Thyroid gland (tissue), 4 donors: ENCODE measurements around the gene NTF3. TPM values are rescaled to one million over a fixed set of nuclear protein-coding genes. Genes with fewer than 3 reads are reported as not detected.

Experiments
- DNase-seq, 2 donors: peaks; one replicate each; pipeline ENCODE4 v3.0.0-alpha.2; 2019
- H3K27ac ChIP-seq, 3 donors: fragments of 200-600 bp; sonication (generic); 1 replicate in 2 of 3; 2 replicates in 1 of 3; pipeline ENCODE4 v1.5.1; 2016 to 2019; ENCODE audit warnings: mild to moderate bottlenecking in 1 of 3, moderate library complexity in 1 of 3
- H3K27me3 ChIP-seq: fragments of 200-600 bp; sonication (generic); one replicate; pipeline ENCODE4 v1.5.1; 2019
- H3K36me3 ChIP-seq, 2 donors: fragments of 200-600 bp; sonication (generic); one replicate each; pipeline ENCODE4 v1.5.1; 2016 to 2019
- H3K4me1 ChIP-seq, 2 donors: fragments of 200-600 bp; sonication (generic); one replicate each; pipeline ENCODE4 v1.5.1; 2017 to 2019
- H3K4me3 ChIP-seq, 3 donors: fragments of 200-600 bp; sonication (generic); replicated peaks in 1 of 3; 1 replicate in 2 of 3; 2 replicates in 1 of 3; pipeline ENCODE4 v1.5.1; 2016; ENCODE audit warnings: mild to moderate bottlenecking in 1 of 3
- H3K9me3 ChIP-seq: fragments of 200-600 bp; sonication (generic); one replicate; pipeline ENCODE4 v1.5.1; 2017
- POLR2A ChIP-seq, 2 donors: fragments of 450-650 bp; IDR thresholded peaks; one replicate each; pipeline ENCODE4 v1.6.1; 2017; ENCODE audit warnings: antibody characterized with exemption in 2 of 2, mild to moderate bottlenecking in 2 of 2, moderate library complexity in 1 of 2
- WGBS, 2 donors: methylation state at CpG; one replicate each; pipeline ENCODE4 v1.1.5; 2017; 5-methylcytosine and 5-hydroxymethylcytosine counted together
- intact Hi-C: fragments of 100-400 bp; cut with DNase I; formaldehyde crosslinking; loops from one replicate; pipeline ENCODE4 v1.15.1; 2023
- total RNA-seq, 4 donors: library from RNA; depleted of rRNA; stranded (reverse); fragments of >200 nt; gene quantifications; one replicate each; pipeline ENCODE4 v1.2.3, GENCODE V29; 2016
- TF ChIP-seq, protein P1 (sequence below), 6 experiments: fragments of 200-600 bp in 3 of 6; fragments of 450-650 bp in 3 of 6; sonication (generic) in 3 of 6; IDR thresholded peaks; one replicate each; pipeline ENCODE4 v1.5.1; 2016 to 2019; ENCODE audit warnings: antibody characterized with exemption in 6 of 6, mild to moderate bottlenecking in 2 of 6, inconsistent platforms in 1 of 6, moderate library complexity in 1 of 6

NTF3 gene
- total RNA-seq, 4 donors from 2014 or later: not detected

DNA sequence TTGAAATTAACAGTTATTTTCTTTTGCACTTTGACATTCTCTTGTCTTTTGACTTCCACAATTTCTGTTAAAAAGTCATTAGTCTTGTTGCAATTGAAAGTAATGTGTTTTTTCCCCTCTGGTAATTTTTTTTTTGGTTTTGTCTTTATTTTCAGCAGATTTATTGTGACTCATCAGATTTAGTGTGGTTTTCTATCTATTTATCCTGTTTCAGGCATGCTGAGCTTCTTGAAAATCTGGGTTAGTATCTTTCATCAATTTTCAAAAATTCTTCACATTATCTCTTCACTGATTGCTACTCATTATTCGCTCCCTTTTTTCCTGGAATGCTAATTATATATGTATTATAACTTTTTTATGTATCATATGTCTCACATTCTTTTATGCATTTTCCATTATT is 15.3 kb upstream of the NTF3 start:
- Histone ChIP-seq H3K9me3 (no peaks in the 10 kb centered on the region), H3K27me3 (no peaks in the 10 kb centered on the region), H3K36me3 (no peaks in the 10 kb centered on the region), H3K4me1 (no peaks in the 10 kb centered on the region), H3K4me3 (no peak overlapping the region), H3K27ac (no peak overlapping the region)
- no peak for DNase-seq
- intact Hi-C loops: no loop called here
- WGBS, 2 donors: 90 to 96% methylated on average over 1 of the region's 1 CpG
- TF ChIP-seq, protein P1, sequence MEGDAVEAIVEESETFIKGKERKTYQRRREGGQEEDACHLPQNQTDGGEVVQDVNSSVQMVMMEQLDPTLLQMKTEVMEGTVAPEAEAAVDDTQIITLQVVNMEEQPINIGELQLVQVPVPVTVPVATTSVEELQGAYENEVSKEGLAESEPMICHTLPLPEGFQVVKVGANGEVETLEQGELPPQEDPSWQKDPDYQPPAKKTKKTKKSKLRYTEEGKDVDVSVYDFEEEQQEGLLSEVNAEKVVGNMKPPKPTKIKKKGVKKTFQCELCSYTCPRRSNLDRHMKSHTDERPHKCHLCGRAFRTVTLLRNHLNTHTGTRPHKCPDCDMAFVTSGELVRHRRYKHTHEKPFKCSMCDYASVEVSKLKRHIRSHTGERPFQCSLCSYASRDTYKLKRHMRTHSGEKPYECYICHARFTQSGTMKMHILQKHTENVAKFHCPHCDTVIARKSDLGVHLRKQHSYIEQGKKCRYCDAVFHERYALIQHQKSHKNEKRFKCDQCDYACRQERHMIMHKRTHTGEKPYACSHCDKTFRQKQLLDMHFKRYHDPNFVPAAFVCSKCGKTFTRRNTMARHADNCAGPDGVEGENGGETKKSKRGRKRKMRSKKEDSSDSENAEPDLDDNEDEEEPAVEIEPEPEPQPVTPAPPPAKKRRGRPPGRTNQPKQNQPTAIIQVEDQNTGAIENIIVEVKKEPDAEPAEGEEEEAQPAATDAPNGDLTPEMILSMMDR (IDR thresholded peaks at IDR 0.05): no peak
- no peak for TF ChIP-seq POLR2A (IDR thresholded peaks at IDR 0.05)

DNA sequence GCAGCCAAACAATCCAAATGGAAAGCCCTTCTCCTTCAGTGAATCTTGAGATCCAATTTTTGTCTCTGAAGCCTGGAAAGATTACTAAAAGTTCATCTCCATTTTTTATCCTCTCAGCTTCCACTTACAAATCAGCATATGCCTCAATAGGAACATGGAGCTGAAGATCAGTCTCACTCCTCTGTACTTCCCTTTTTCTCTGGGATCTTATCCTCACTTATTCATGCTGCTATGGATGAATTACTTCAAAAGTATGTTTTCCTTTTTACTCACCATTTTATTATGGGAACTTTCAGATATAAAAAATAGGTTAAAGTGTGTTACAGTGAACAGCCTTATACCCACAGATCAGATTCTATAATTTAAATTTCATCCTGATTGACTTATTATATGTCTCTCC is 14.4 kb upstream of the NTF3 start:
- Histone ChIP-seq H3K9me3 (no peaks in the 10 kb centered on the region), H3K4me1 (no peaks in the 10 kb centered on the region), H3K4me3 (no peak overlapping the region), H3K27me3 (no peaks in the 10 kb centered on the region), H3K36me3 (no peaks in the 10 kb centered on the region), H3K27ac (no peak overlapping the region)
- no peak for DNase-seq
- intact Hi-C loops: no loop called here
- TF ChIP-seq POLR2A (IDR thresholded peaks at IDR 0.05): no peak
- TF ChIP-seq, protein P1 (IDR thresholded peaks at IDR 0.05): no peak

DNA sequence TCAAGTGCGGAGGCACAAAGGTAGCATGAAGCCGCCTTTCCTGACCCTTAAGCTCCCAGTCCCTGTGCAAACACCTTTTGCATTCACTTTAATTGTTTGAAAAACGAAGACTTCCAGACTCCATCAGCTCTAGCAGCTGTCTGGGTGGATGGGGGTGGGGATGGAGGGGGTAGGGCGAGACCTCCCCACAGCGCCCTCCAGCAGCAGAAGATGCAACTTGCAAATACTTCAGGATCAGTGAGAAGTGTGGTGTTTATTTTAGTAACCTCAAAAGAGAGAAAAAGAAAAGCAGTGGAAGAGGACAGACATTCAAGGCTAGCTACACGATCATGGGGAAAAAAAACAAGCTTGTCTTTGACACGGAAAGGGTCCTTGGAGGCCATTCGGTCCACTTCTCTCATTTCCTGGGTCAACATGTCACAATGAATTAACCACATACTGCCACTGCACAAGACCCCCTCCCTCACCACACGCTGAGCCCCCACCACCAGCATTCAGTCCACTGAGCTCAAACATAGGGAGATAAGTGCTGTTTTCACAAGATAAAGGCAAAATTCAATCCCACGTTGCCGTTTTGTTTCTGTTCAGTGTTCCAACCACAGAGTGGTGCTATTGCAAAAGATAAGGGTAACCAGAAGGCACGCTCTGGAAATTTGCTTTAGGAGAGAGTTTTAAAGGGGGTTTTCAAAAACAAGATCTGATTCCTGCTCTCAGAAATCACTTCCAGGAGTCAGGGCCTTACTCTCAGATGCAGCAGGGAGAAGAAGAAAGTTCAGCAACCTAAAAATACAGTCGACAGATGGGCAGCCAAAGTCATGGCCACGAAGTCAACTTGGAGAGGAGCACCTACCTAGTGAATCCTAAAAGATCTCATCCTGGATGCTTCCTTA is 3.3 kb upstream of the NTF3 start:
- Histone ChIP-seq H3K9me3 (no peaks in the 10 kb centered on the region), H3K36me3 (no peaks in the 10 kb centered on the region), H3K4me3 (no peak overlapping the region), H3K4me1 (peaks cover 29 to 43% of the 10 kb centered on the region in 2 donors), H3K27me3 (peaks cover 9% of the 10 kb centered on the region), H3K27ac (no peak overlapping the region)
- TF ChIP-seq, protein P1 (IDR thresholded peaks at IDR 0.05): peak in 4 of 6 experiments; percentile 23 to 52 (median 38)
- no peak for TF ChIP-seq POLR2A (IDR thresholded peaks at IDR 0.05)
- no peak for DNase-seq
- 9 to 12% methylated on average over 14 of the region's 14 CpGs for WGBS, 2 donors
- intact Hi-C loops: no loop called here

DNA sequence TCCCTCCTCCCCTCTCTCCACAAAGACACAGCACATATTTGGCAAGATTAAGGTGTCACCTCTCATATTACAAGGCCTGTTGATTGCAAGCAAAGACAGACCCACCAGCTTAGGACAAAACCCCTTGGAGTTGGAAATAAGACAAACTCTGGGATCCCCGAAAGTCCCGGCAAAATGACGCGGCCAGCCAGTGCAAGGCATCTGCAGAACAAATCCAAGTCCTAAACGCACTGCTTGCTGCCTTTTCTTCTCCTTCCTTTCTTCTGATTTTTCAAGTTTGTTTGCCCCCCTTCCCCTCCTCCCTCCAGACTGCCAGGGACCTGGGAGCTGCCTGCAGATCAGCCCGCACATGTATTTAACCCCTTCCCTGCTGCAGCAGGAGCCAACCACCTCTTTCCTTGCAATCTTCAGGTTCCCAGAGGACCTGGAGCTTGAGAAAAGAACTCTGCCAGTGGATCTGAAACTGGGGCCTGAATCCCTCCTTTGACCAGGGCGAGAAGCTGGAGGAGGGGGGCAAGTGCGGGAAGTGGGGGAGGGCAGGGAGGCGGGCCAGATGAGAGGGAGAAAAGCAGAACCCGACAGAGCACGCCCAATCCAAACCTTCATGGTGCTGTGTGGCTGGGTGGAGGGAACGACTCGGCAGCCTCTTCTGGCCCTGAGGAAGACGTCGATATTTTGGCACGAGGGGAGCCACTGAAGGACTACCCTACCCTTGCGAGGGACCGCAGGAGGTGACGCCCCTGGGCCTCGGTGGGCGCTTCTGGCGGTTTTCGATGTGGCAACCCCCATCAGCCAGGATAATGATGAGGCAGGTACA is 2.0 kb upstream of the NTF3 start:
- H3K27me3 ChIP-seq: peaks cover 9% of the 10 kb centered on the region
- H3K9me3 ChIP-seq: no peaks in the 10 kb centered on the region
- no peak overlapping the region for H3K4me3 ChIP-seq
- intact Hi-C loops: no loop called here
- TF ChIP-seq POLR2A (IDR thresholded peaks at IDR 0.05): no peak
- TF ChIP-seq, protein P1 (IDR thresholded peaks at IDR 0.05): no peak
- no peak for DNase-seq
- no peaks in the 10 kb centered on the region for H3K36me3 ChIP-seq
- WGBS, 2 donors: 19 to 21% methylated on average over 21 to 23 of the region's 23 CpGs
- H3K4me1 ChIP-seq: peaks cover 29 to 45% of the 10 kb centered on the region in 2 donors
- no peak overlapping the region for H3K27ac ChIP-seq
